HG03103 (cell line): ENCODE results near the gene HMGA1.

Experiments
- ATAC-seq: cut with Tn5 transposase; IDR thresholded peaks from one replicate; pipeline ENCODE4 v1.9.1; 2021; ENCODE audit warnings: low read depth; ENCODE audit not compliant: unreplicated experiment

HMGA1 gene

GRCh38 chr6:34285448-34286164 is 48.9 kb downstream of the HMGA1 start:
- no peak for ATAC-seq

- no peak for ATAC-seq
These were observed 51.9 kb downstream of the HMGA1 start for GRCh38 chr6:34288581-34288980.

- no peak for ATAC-seq
These were observed 52.5 kb downstream of the HMGA1 start for GRCh38 chr6:34289137-34289536.

- ATAC-seq = no peak
These were observed 56.3 kb downstream of the HMGA1 start for GRCh38 chr6:34292954-34293353.

GRCh38 chr6:34295721-34296120 is 59.0 kb downstream of the HMGA1 start:
- ATAC-seq = peak; percentile 75
